Rectal smooth muscle tissue (tissue), 1 donor: ENCODE results near the gene WWOX.

ENCODE experiments used
- H3K27ac ChIP-seq: one replicate; pipeline ENCODE4 v1.7.0; 2013; ENCODE audit warnings: low read depth, low read length, inconsistent platforms
- H3K27me3 ChIP-seq: one replicate; pipeline ENCODE4 v1.7.0; 2013; ENCODE audit warnings: low read length; ENCODE audit not compliant: control insufficient read depth, insufficient read depth
- H3K36me3 ChIP-seq: one replicate; pipeline ENCODE4 v1.7.0; 2013; ENCODE audit warnings: low read length; ENCODE audit not compliant: control insufficient read depth, insufficient read depth
- H3K4me1 ChIP-seq: one replicate; pipeline ENCODE4 v1.7.0; 2013; ENCODE audit warnings: low read length; ENCODE audit not compliant: control insufficient read depth, insufficient read depth
- H3K4me3 ChIP-seq: one replicate; pipeline ENCODE4 v1.7.0; 2013; ENCODE audit warnings: low read length
- H3K9ac ChIP-seq: one replicate; pipeline ENCODE4 v1.7.0; 2013; ENCODE audit warnings: low read length

WWOX gene

GRCh38 chr16:78441298-78441697, 341.8 kb downstream of the WWOX start:
- Histone ChIP-seq H3K36me3 (no peaks in the 10 kb centered on the region), H3K4me3 (no peak overlapping the region), H3K27ac (no peak overlapping the region), H3K27me3 (no peaks in the 10 kb centered on the region), H3K4me1 (no peaks in the 10 kb centered on the region), H3K9ac (no peak overlapping the region)

- no peaks in the 10 kb centered on the region for H3K27me3 ChIP-seq
- H3K36me3 ChIP-seq: no peaks in the 10 kb centered on the region
- no peak overlapping the region for H3K27ac ChIP-seq
- no peak overlapping the region for H3K9ac ChIP-seq
- no peak overlapping the region for H3K4me3 ChIP-seq
- no peaks in the 10 kb centered on the region for H3K4me1 ChIP-seq
These were observed 344.3 kb downstream of the WWOX start for GRCh38 chr16:78443542-78444364.

- Histone ChIP-seq H3K27ac (no peak overlapping the region), H3K36me3 (no peaks in the 10 kb centered on the region), H3K4me3 (no peak overlapping the region), H3K27me3 (no peaks in the 10 kb centered on the region), H3K9ac (no peak overlapping the region), H3K4me1 (no peaks in the 10 kb centered on the region)
These were observed 346.4 kb downstream of the WWOX start for GRCh38 chr16:78445818-78446217.

- no peak overlapping the region for H3K4me3 ChIP-seq
- H3K4me1 ChIP-seq: no peaks in the 10 kb centered on the region
- H3K27me3 ChIP-seq: no peaks in the 10 kb centered on the region
- no peaks in the 10 kb centered on the region for H3K36me3 ChIP-seq
- no peak overlapping the region for H3K9ac ChIP-seq
- H3K27ac ChIP-seq: no peak overlapping the region
These were observed 347.0 kb downstream of the WWOX start for GRCh38 chr16:78446486-78446885.

GRCh38 chr16:78446992-78447563, 347.6 kb downstream of the WWOX start:
- no peaks in the 10 kb centered on the region for H3K27me3 ChIP-seq
- H3K27ac ChIP-seq: no peak overlapping the region
- no peaks in the 10 kb centered on the region for H3K36me3 ChIP-seq
- H3K4me3 ChIP-seq: no peak overlapping the region
- no peak overlapping the region for H3K9ac ChIP-seq
- H3K4me1 ChIP-seq: no peaks in the 10 kb centered on the region

- Histone ChIP-seq H3K9ac (no peak overlapping the region), H3K4me3 (no peak overlapping the region), H3K36me3 (no peaks in the 10 kb centered on the region), H3K4me1 (no peaks in the 10 kb centered on the region), H3K27me3 (no peaks in the 10 kb centered on the region), H3K27ac (no peak overlapping the region)
These were observed 349.3 kb downstream of the WWOX start for GRCh38 chr16:78448658-78449271.

GRCh38 chr16:78450255-78450654, 350.8 kb downstream of the WWOX start:
- no peak overlapping the region for H3K4me3 ChIP-seq
- no peaks in the 10 kb centered on the region for H3K36me3 ChIP-seq
- H3K9ac ChIP-seq: no peak overlapping the region

GRCh38 chr16:78452025-78452555, 352.6 kb downstream of the WWOX start:
- no peak overlapping the region for H3K9ac ChIP-seq
- no peaks in the 10 kb centered on the region for H3K4me1 ChIP-seq
- no peak overlapping the region for H3K27ac ChIP-seq
- no peak overlapping the region for H3K4me3 ChIP-seq
- no peaks in the 10 kb centered on the region for H3K36me3 ChIP-seq
- H3K27me3 ChIP-seq: no peaks in the 10 kb centered on the region

More at GRCh38 chr16:78450255-78450654, 350.8 kb downstream of the WWOX start:
- Histone ChIP-seq H3K27me3 (no peaks in the 10 kb centered on the region), H3K27ac (no peak overlapping the region), H3K4me1 (no peaks in the 10 kb centered on the region)

- Histone ChIP-seq H3K27ac (no peak overlapping the region), H3K36me3 (no peaks in the 10 kb centered on the region), H3K27me3 (no peaks in the 10 kb centered on the region), H3K4me1 (no peaks in the 10 kb centered on the region), H3K4me3 (no peak overlapping the region), H3K9ac (no peak overlapping the region)
These were observed 356.4 kb downstream of the WWOX start for GRCh38 chr16:78455861-78456260.

GRCh38 chr16:78458588-78458987, 359.1 kb downstream of the WWOX start:
- no peak overlapping the region for H3K9ac ChIP-seq

GRCh38 chr16:78460428-78460827, 361.0 kb downstream of the WWOX start:
- Histone ChIP-seq H3K9ac (no peak overlapping the region), H3K27me3 (no peaks in the 10 kb centered on the region), H3K4me3 (no peak overlapping the region), H3K4me1 (no peaks in the 10 kb centered on the region), H3K36me3 (no peaks in the 10 kb centered on the region), H3K27ac (no peak overlapping the region)

More at GRCh38 chr16:78458588-78458987, 359.1 kb downstream of the WWOX start:
- Histone ChIP-seq H3K27me3 (no peaks in the 10 kb centered on the region), H3K4me3 (no peak overlapping the region), H3K36me3 (no peaks in the 10 kb centered on the region), H3K4me1 (no peaks in the 10 kb centered on the region), H3K27ac (no peak overlapping the region)

GRCh38 chr16:78461087-78461486, 361.6 kb downstream of the WWOX start:
- Histone ChIP-seq H3K4me1 (no peaks in the 10 kb centered on the region), H3K27ac (no peak overlapping the region), H3K9ac (no peak overlapping the region), H3K36me3 (no peaks in the 10 kb centered on the region), H3K4me3 (no peak overlapping the region), H3K27me3 (no peaks in the 10 kb centered on the region)
